GM23338 (cell line): ENCODE data around the gene SEMA4A.

ENCODE experiments used
- CREB1 ChIP-seq: fragments of 250-450 bp; sonication (Bioruptor Pico); IDR thresholded peaks from 2 replicates; pipeline ENCODE4 v1.5.0; 2020; ENCODE audit warnings: low read depth, mild to moderate bottlenecking, moderate library complexity
- CTCF ChIP-seq, 2 experiments: fragments of 200-600 bp in 1 of 2; sonication (generic) in 1 of 2; conservative IDR thresholded peaks; 2 replicates each; pipeline versions ENCODE4 v1.5.1 to v1.6.1; 2016 to 2017; ENCODE audit warnings: antibody characterized with exemption in 2 of 2, low read depth in 2 of 2, mild to moderate bottlenecking in 2 of 2, moderate library complexity in 1 of 2
- EZH2 ChIP-seq: fragments of 200-600 bp; sonication (generic); IDR thresholded peaks from one replicate; pipeline ENCODE4 v1.8.0; 2017; ENCODE audit warnings: antibody characterized with exemption, mild to moderate bottlenecking, low read depth; ENCODE audit not compliant: unreplicated experiment
- EZH2phosphoT487 ChIP-seq: fragments of 200-600 bp; sonication (generic); IDR thresholded peaks from one replicate; pipeline ENCODE4 v1.8.1; 2018; ENCODE audit warnings: antibody characterized with exemption; ENCODE audit not compliant: unreplicated experiment
- REST ChIP-seq: IDR thresholded peaks from one replicate; pipeline ENCODE4 v1.6.1; 2018; ENCODE audit warnings: antibody characterized with exemption; ENCODE audit not compliant: unreplicated experiment
- STAT1 ChIP-seq: IDR thresholded peaks from one replicate; pipeline ENCODE4 v1.6.1; 2016; ENCODE audit warnings: antibody characterized with exemption; ENCODE audit not compliant: unreplicated experiment

- TF ChIP-seq CTCF (conservative IDR thresholded peaks at IDR 0.05; ENCODE audit: low read depth in 2 of 2) (no peak), REST (no peak), EZH2 (no peak), CREB1 (no peak), STAT1 (no peak), EZH2phosphoT487 (no peak)
These were observed 38.0 kb downstream of the SEMA4A start for GRCh38 chr1:156191292-156191964.
